ENCODE measurements around the gene SNAP91.

GRCh38 chr6:83613378-83613777 is 95.5 kb downstream of the SNAP91 start:
- no peak for TF ChIP-seq SP1 (CRISPR knock-in tag; conservative IDR thresholded peaks at IDR 0.05)
- TF ChIP-seq TP53 (CRISPR knock-in tag; IDR thresholded peaks at IDR 0.05): no peak
- no peak for TF ChIP-seq NR3C1 (CRISPR knock-in tag; conservative IDR thresholded peaks at IDR 0.05; ENCODE audit: low read depth)
- TF ChIP-seq USF1 (CRISPR knock-in tag; IDR thresholded peaks at IDR 0.05): no peak
- TF ChIP-seq CTCF (IDR thresholded peaks at IDR 0.05): no peak
